GM12891 (cell line): ENCODE results near the gene CPNE7.

Experiments
- DNase-seq: peaks from one replicate; pipeline ENCODE4 v3.0.0; 2011; ENCODE audit warnings: low spot score; ENCODE audit not compliant: insufficient read length
- FAIRE-seq: peaks from 2 replicates; lab custom pipeline; 2011; peaks lifted over from hg19 to GRCh38; lab: Jason Lieb, UNC
- PAX5 ChIP-seq: IDR thresholded peaks from 2 replicates; pipeline ENCODE4 v1.6.1; 2011; ENCODE audit warnings: low read length, moderate library complexity, mild to moderate bottlenecking; ENCODE audit not compliant: insufficient read depth, severe bottlenecking
- POLR2A ChIP-seq: IDR thresholded peaks from 2 replicates; pipeline ENCODE4 v1.6.1; 2011; ENCODE audit warnings: low read depth, low read length, control low read depth
- POLR2AphosphoS5 ChIP-seq: IDR thresholded peaks from 2 replicates; pipeline ENCODE4 v1.6.1; 2011; ENCODE audit warnings: low read depth, low read length, control low read depth
- POU2F2 ChIP-seq: IDR thresholded peaks from 2 replicates; pipeline ENCODE4 v1.6.1; 2011; ENCODE audit warnings: low read depth, mild to moderate bottlenecking, control low read depth, low read length, moderate library complexity
- SPI1 ChIP-seq: IDR thresholded peaks from 2 replicates; pipeline ENCODE4 v1.6.1; 2011; ENCODE audit warnings: low read depth, low read length, control low read depth
- TAF1 ChIP-seq: IDR thresholded peaks from 2 replicates; pipeline ENCODE4 v1.6.1; 2011; ENCODE audit warnings: low read depth, low read length, control low read depth

The CPNE7 gene

DNA sequence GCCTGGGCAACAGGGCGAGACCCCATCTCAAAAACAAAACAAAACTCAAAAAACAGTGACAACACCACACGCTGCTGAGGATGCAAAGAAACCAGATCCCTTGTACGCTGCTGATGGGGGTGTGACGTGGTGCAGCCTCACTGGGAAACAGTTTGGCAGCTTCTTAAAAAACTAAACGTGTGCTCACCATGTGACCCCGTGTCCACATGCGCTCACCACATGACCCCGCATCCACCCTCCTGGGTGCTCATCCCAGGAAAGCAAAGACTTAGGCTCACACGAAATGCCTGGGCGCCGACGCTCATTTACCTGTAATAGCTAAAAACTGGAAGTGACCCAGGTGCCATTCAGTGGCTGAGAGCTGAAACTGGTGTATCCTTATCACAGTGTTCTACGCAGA is 35.0 kb upstream of the CPNE7 start:
- DNase-seq = no peak
- no peak for TF ChIP-seq POLR2AphosphoS5
- TF ChIP-seq POLR2A = no peak
- no peak for TF ChIP-seq PAX5
- no peak for TF ChIP-seq SPI1
- TF ChIP-seq POU2F2 = no peak
- no peak for TF ChIP-seq TAF1
- FAIRE-seq = no peak

DNA sequence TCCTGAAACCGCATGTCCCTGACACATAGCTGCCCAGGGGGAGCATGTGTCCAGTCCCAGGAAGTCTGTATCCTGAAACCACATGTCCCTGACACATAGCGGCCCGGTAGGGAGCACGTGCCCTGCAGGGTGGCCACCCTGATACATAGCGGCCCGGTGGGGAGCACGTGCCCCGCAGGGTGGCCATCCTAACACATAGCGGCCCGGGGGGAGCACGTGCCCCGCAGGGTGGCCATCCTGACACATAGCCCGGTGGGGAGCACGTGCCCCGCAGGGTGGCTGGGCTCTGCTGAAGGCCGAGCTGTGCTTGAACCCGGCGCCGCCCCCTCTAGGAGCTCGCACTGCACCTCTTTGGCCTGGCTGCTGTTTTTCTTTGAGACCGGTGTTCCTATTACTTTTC is 33.8 kb upstream of the CPNE7 start:
- DNase-seq (no peak), FAIRE-seq (no peak)
- no peak for TF ChIP-seq PAX5

DNA sequence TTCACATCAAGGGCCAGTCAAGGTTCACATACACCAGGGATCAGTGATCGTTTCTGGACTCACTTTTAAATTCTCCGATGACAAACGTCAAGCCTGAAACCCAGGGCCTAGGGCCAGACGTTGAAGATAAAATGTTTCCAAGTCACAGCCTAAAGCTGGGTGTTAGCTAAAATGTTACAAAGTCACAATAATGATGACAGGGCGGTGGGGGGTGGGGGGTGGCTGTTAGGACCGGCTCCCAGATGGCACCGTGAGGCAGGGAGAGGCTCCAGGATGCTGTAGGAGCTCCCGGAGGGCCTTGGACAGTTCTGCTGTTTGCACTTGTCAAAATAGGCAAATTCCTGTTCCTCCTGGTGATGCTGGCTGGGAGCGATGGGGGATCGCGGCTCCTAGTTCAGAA is 31.4 kb upstream of the CPNE7 start:
- TF ChIP-seq PAX5 (no peak), POU2F2 (no peak), TAF1 (no peak), POLR2AphosphoS5 (no peak), POLR2A (no peak), SPI1 (no peak)
- no peak for DNase-seq
- FAIRE-seq = no peak

DNA sequence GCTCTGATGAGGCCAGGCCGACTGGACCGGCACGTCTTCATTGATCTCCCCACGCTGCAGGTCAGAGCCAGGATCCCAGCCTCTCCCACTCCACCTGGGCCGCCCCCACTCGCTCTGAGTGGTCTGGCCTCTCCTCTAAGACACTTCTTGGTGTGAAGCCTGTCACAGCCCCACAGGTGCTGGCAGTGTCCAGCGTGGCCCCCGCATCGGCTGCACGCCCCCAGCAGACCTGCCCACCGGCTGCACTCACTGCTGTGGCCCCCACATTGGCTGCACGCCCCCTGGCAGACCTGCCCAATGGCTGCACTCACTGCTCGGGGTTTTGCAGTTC is 30.9 kb upstream of the CPNE7 start:
- DNase-seq (no peak), FAIRE-seq (no peak)
- TF ChIP-seq SPI1 = no peak
- TF ChIP-seq TAF1 = no peak
- TF ChIP-seq POLR2A = no peak
- no peak for TF ChIP-seq POU2F2
- no peak for TF ChIP-seq POLR2AphosphoS5
- no peak for TF ChIP-seq PAX5

DNA sequence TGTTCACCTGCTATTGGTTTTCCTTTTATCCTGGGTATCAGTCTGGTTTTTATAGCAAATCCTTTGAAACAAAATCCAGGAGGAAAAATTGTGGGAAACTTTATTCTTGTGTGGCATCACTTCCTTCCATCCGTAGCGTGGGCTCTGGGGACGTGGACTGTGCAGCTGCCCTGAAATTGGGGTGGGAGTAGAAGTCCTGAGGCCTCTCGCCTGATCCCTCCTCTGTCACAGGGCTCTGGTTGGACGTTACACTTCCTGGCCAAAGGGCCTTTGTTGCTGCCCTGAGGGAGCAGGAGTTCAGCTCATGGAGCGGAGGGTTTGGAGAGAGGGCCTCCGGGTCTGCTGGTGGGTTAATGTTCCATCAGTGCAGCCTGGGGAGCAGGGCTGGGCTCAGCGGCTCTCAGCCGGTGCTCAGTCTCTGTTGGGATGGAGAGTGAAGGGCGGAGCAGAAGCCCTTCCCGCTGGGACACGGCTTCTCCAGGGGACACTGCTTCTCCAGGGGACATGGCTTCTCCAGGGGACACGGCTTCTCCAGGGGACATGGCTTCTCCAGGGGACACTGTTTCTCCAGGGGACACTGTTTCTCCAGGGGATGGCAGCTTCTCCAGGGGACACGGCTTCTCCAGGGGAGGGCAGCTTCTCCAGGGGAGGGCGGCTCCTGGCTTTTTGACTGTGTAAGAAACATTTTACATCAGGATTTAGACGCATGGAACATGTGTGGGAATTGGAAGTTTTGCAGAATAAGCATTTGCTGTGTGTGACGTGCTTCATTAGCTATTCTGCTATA is 30.3 kb upstream of the CPNE7 start:
- TF ChIP-seq POLR2AphosphoS5 (no peak), SPI1 (no peak), POLR2A (no peak), TAF1 (no peak), PAX5 (no peak), POU2F2 (no peak)
- FAIRE-seq (no peak), DNase-seq (no peak)

DNA sequence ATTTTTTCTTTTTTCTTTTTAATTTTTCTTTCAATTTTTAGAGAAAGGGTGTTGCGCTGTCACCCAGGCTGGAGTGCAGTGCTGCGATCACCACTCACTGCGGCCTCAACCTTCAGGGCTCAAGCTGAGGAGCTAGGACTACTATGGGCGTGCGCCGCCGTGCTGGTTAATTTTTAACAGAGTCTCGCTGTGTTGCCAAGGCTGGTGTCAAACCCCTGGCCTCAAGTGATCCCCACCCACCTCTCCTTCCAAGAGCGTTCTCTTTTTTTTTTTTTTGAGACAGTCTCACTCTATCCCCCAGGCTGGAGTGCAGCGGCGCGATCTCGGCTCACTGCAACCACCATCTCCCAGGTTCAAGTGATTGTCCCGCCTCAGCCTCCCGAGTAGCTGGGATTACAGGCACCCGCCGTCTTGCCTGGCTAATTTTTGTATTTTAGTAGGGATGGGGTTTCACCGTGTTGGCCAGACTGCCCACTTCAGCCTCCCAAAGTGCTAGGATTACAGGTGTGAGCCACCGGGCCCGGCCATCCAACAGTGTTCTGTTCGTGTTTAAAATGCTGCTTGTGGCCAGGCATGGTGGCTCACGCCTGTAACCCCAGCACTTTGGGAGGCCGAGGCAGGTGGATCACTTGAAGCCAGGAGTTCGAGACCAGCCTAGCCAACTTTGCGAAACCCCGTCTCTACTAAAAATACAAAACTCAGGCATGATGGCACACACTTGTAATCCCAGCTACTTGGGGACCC is 29.6 kb upstream of the CPNE7 start:
- TF ChIP-seq TAF1 (no peak), POLR2A (no peak), PAX5 (no peak)
- DNase-seq (no peak), FAIRE-seq (no peak)

DNA sequence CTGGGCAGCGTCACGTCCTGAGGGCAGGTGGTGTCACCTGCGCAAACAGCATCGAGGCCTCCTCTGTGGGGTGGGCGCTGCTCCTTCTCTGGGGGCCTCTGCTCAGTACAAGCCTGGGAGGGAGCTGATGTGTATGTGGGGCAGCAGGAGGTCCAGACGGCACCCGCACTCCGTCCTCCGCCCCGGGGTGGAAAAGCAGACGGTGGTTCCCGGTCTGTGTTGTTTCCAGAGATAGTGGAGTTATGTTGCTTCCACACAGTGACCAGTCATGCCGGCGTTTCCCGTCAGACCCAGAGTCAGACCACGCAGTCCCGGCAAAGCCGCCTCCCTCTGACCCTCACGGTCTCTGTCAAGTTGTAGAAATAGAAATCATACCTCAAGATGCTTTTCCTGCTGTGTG is 28.8 kb upstream of the CPNE7 start:
- TF ChIP-seq TAF1 (no peak), POU2F2 (no peak), POLR2A (no peak), SPI1 (no peak), POLR2AphosphoS5 (no peak), PAX5 (no peak)
- no peak for FAIRE-seq

DNA sequence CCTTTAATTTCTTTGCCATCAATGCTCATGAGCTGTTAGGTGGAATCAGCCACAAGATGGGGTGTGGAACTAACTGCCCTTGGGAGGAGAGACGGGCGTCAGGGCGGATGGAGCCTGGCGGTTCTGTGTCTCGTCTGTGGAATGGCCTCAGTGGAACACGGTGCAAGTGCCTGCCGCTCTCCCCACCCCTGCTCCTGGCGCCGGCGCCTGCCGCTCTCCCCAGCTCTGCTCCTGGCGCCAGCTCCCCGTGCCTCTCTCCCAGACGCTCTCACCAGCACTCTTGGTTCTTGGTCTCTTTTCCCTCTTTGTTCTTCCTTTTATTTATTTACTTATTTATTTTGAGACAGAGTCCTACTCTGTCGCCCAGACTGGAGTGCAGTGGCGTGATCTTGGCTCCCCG is 28.3 kb upstream of the CPNE7 start:
- FAIRE-seq (no peak), DNase-seq (no peak)
- no peak for TF ChIP-seq POLR2A
- TF ChIP-seq PAX5 = no peak
- TF ChIP-seq POLR2AphosphoS5 = no peak
- TF ChIP-seq SPI1 = no peak
- TF ChIP-seq TAF1 = no peak
- no peak for TF ChIP-seq POU2F2

More for the DNA sequence above, 28.8 kb upstream of the CPNE7 start:
- no peak for DNase-seq

DNA sequence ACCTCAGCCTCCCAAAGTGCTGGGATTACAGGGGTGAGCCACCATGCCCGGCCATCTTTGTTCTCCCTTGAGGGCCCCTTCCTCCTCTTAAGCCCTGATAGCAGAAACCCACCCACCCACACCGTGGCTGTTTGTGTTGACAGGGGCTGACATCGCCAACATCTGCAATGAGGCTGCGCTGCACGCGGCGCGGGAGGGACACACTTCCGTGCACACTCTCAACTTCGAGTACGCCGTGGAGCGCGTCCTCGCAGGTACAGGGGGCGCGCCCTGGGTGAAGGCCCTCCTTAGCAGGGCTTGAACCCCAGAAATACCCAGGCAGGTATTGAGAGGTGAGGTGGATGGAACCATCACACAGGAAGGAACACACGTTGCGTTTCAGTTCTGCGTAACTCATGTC is 27.7 kb upstream of the CPNE7 start:
- TF ChIP-seq SPI1 (no peak), PAX5 (no peak), TAF1 (no peak), POLR2AphosphoS5 (no peak), POLR2A (no peak), POU2F2 (no peak)
- FAIRE-seq = no peak
- no peak for DNase-seq
